Upper lobe of right lung (tissue), 1 donor: ENCODE data around the gene ATG4B. TPM values are rescaled to one million over a fixed set of nuclear protein-coding genes. Genes with fewer than 3 reads are reported as not detected.
A peak's percentile ranks its signal among the peaks of the same experiment; 100 is the strongest.

Experiments
- ATAC-seq: fragments of 200-7000 bp; cut with Tn5 transposase; one replicate; pipeline ENCODE4 v1.9.1; 2020; ENCODE audit warnings: mild to moderate bottlenecking, moderate library complexity
- DNase-seq: peaks from one replicate; pipeline ENCODE4 v3.0.0-alpha.2; 2020
- H3K27ac ChIP-seq: fragments of 200-600 bp; one replicate; pipeline ENCODE4 v1.8.0; 2022
- H3K27me3 ChIP-seq: fragments of 200-600 bp; one replicate; pipeline ENCODE4 v1.8.0; 2022; ENCODE audit warnings: mild to moderate bottlenecking
- H3K36me3 ChIP-seq: fragments of 200-600 bp; one replicate; pipeline ENCODE4 v1.8.0; 2022
- H3K4me1 ChIP-seq: fragments of 200-600 bp; one replicate; pipeline ENCODE4 v1.8.0; 2022
- H3K4me3 ChIP-seq: fragments of 200-600 bp; one replicate; pipeline ENCODE4 v1.8.0; 2022; ENCODE audit warnings: mild to moderate bottlenecking
- H3K9me3 ChIP-seq: fragments of 200-600 bp; one replicate; pipeline ENCODE4 v1.8.0; 2022
- intact Hi-C: fragments of 100-400 bp; cut with DNase I; formaldehyde crosslinking; loops from one replicate; pipeline ENCODE4 v1.11.0; 2022
- total RNA-seq: library from RNA; stranded (reverse); fragmentation: NEBNext Ultra II Directional; extraction: Animal tissue kit (Norgen Biotek cat#: 25700); gene quantifications from one replicate; pipeline ENCODE4 v1.2.1, GENCODE V29; 2021
- TF ChIP-seq, protein P1 (sequence below): fragments of 200-600 bp; IDR thresholded peaks from one replicate; pipeline ENCODE4 v1.8.0; 2022; ENCODE audit warnings: antibody characterized with exemption
- donor health status: DM: no; HTN: yes; CAD: no; lungs with severe emphysema.

The ATG4B gene
- total RNA-seq, 1 donor from 2014 or later = 72.0 TPM

DNA sequence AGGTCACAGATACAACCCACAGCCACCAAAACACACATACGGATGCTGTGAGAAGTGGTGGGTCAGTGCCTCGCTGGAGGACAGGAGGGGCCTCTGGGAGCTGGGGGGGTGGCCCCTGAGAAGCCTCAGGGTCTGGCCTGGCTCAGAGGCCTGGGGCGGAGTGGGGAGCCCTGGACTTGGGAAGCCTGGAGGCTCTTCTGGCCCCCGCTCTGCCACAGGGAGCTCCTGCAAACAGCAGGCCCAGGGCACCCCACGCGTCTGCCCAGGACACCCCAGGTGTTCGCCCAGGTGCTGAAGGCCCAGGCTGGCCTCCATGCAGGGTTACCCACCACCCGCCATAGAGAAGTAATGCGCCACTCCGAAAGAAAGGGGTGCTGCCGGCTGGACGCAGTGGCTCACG lies 26.4 kb upstream of the ATG4B start:
- no peak for ATAC-seq
- intact Hi-C loops = no loop called here
- no peaks in the 10 kb centered on the region for H3K27me3 ChIP-seq
- H3K4me1 ChIP-seq = peaks cover 15% of the 10 kb centered on the region
- H3K9me3 ChIP-seq = no peaks in the 10 kb centered on the region
- peaks cover 4% of the 10 kb centered on the region for H3K36me3 ChIP-seq
- no peak overlapping the region for H3K4me3 ChIP-seq
- no peak for DNase-seq
- TF ChIP-seq, protein P1, sequence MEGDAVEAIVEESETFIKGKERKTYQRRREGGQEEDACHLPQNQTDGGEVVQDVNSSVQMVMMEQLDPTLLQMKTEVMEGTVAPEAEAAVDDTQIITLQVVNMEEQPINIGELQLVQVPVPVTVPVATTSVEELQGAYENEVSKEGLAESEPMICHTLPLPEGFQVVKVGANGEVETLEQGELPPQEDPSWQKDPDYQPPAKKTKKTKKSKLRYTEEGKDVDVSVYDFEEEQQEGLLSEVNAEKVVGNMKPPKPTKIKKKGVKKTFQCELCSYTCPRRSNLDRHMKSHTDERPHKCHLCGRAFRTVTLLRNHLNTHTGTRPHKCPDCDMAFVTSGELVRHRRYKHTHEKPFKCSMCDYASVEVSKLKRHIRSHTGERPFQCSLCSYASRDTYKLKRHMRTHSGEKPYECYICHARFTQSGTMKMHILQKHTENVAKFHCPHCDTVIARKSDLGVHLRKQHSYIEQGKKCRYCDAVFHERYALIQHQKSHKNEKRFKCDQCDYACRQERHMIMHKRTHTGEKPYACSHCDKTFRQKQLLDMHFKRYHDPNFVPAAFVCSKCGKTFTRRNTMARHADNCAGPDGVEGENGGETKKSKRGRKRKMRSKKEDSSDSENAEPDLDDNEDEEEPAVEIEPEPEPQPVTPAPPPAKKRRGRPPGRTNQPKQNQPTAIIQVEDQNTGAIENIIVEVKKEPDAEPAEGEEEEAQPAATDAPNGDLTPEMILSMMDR = no peak
- H3K27ac ChIP-seq = peak overlapping the region; percentile 80

DNA sequence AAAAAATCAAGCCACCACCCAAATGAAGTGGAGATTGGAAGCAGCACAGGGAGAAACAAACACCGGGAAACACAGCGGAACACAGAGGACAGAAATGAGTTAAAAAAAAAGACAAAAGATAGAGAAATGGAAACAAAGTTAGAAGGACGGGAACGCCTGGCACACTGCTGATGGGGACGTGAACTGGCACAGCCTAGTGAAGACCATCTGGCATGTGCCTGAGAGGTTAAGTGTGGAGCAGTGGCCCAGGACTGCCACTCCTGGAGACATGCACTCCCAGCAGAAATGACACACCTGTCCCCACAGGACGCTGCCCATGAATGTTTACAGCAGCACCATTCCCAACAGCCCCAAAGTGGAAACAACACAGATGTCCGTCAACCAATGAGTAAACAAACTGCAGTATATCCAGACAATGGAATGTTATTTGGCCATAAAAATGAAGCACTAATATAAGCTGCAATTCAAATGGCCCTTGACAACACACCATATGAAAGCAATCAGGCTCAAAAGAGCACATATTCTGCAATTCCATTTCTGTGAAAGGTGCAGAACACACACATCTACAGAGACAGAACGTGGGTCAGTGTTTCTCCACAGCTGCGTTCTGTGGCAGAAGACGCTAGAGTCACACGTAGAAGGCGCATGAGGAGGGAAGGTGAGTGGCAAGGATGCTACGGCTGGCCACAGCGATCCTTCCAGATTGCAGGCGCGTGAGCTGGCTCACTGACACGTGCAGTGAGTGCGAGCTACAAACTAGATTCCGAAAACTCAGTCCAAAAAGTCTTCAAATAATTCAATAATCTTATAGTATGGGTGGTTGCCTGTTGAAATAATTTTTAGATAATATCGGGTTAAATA lies 25.1 kb upstream of the ATG4B start:
- H3K4me1 ChIP-seq = peaks cover 15% of the 10 kb centered on the region
- H3K36me3 ChIP-seq = no peaks in the 10 kb centered on the region
- no peak overlapping the region for H3K4me3 ChIP-seq
- TF ChIP-seq, protein P1 = no peak
- no peaks in the 10 kb centered on the region for H3K27me3 ChIP-seq
- no peaks in the 10 kb centered on the region for H3K9me3 ChIP-seq
- ATAC-seq (no peak), DNase-seq (no peak)
- H3K27ac ChIP-seq = no peak overlapping the region
- intact Hi-C loops = no loop called here

DNA sequence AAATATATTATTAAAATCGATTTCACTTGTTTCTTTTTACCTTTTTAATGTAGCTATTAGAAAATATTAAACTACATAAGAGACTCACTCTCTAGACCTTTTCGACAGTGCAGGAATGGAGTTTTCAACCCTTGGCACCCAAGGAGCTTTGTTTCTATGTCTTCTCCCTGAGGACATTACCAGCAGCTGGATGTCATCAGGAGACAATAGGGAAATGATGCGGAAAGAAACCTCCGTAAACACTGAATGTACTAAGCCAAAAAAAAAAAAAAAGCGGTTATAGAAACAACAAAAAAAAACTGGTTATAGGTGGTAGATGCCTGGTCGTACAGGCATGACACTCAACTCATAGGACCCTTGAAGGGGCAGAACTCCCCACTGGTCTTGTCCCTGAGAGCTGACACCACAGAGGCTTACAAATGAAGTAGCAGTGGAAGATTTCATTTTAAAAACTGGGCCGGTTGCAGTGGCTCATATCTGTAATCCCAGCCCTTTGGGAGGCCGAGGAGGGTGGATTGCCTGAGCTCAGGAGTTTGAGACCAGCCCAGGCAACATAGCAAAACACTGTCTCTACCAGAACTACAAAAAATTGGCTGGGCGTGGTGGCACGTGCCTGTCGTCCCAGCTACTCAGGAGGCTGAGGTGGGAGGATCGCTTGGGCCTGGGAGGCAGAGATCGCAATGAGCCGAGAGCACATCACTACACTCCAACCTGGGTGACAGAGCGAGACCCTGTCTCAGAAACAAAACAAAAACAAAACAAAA lies 24.3 kb upstream of the ATG4B start:
- Histone ChIP-seq H3K36me3 (no peaks in the 10 kb centered on the region), H3K9me3 (no peaks in the 10 kb centered on the region), H3K4me1 (peaks cover 24% of the 10 kb centered on the region), H3K27me3 (no peaks in the 10 kb centered on the region), H3K4me3 (no peak overlapping the region), H3K27ac (peak overlapping the region; percentile 58)
- intact Hi-C loops = no loop called here
- no peak for DNase-seq
- ATAC-seq = no peak
- TF ChIP-seq, protein P1 = no peak

DNA sequence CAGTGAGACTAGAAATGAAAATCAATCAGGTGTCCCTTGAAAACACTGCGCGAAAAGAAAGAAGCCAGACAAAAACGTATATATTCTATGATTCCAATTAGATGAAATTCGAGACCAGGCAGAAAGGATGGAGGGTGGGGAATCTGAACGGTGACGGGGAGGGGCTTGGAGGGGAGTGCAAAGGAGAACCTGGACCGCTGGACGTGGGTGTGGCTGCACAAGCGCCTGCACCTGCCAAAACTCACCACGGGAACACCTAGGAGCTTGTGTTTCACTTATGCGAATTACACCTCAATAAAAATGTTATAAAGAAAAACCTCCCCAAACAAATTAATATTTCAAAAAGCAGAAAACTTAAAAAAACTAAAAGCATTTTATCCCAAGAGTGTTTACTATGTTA lies 22.5 kb upstream of the ATG4B start:
- H3K27me3 ChIP-seq = no peaks in the 10 kb centered on the region
- peaks cover 12% of the 10 kb centered on the region for H3K4me1 ChIP-seq
- H3K36me3 ChIP-seq = no peaks in the 10 kb centered on the region
- TF ChIP-seq, protein P1 = no peak
- no peak overlapping the region for H3K4me3 ChIP-seq
- DNase-seq (no peak), ATAC-seq (no peak)
- H3K27ac ChIP-seq = no peak overlapping the region
- intact Hi-C loops = no loop called here
- no peaks in the 10 kb centered on the region for H3K9me3 ChIP-seq

DNA sequence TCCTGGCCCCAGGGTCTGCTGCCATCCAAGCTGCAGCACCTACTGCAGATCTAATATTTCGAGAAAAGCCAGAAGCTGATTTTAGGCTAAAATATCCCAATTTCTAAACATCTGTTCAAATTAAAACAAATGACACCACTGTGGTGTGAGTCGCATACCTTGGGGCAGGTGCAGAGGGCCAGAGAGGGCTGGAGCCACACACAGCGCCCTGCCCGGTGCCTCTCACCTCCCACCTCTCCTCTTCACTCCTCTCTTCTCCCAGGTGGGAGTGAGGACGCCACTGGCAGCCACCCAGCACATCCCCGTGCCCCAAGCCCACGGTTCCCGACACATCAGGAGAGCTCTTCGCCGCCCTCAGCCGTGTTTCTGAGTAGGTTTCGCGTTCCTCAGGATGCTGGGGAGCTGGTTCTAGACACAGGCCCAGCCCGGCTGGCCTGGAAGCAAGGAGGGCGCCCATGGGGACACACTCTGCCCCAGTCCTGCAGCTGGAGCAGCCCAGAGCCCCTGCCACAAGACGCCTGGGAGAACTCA lies 21.9 kb upstream of the ATG4B start:
- H3K4me3 ChIP-seq = no peak overlapping the region
- TF ChIP-seq, protein P1 = no peak
- H3K36me3 ChIP-seq = no peaks in the 10 kb centered on the region
- no peak overlapping the region for H3K27ac ChIP-seq
- H3K9me3 ChIP-seq = no peaks in the 10 kb centered on the region
- DNase-seq = no peak
- ATAC-seq = no peak
- intact Hi-C loops = no loop called here
- H3K27me3 ChIP-seq = no peaks in the 10 kb centered on the region
- H3K4me1 ChIP-seq = peaks cover 10% of the 10 kb centered on the region
